Measurements from ENCODE around the gene GAS7.

Gene GAS7

GRCh38 chr17:9899280-9900043, 298.9 kb downstream of the GAS7 start:
- no peak for DNase-seq (ENCODE audit: low spot score)
- TF ChIP-seq, protein P1, sequence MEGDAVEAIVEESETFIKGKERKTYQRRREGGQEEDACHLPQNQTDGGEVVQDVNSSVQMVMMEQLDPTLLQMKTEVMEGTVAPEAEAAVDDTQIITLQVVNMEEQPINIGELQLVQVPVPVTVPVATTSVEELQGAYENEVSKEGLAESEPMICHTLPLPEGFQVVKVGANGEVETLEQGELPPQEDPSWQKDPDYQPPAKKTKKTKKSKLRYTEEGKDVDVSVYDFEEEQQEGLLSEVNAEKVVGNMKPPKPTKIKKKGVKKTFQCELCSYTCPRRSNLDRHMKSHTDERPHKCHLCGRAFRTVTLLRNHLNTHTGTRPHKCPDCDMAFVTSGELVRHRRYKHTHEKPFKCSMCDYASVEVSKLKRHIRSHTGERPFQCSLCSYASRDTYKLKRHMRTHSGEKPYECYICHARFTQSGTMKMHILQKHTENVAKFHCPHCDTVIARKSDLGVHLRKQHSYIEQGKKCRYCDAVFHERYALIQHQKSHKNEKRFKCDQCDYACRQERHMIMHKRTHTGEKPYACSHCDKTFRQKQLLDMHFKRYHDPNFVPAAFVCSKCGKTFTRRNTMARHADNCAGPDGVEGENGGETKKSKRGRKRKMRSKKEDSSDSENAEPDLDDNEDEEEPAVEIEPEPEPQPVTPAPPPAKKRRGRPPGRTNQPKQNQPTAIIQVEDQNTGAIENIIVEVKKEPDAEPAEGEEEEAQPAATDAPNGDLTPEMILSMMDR (IDR thresholded peaks at IDR 0.05; ENCODE audit: borderline replicate concordance, control extremely low read depth, extremely low read depth, insufficient read depth, missing control alignments): no peak
- in situ Hi-C loops (cut with MboI; ENCODE audit: low sequenced_read_pairs, unreplicated experiment): loop anchor here (10.0 kb wide), 1 partner anchor 65 kb away; no protein-coding TSS in a partner anchor

DNA sequence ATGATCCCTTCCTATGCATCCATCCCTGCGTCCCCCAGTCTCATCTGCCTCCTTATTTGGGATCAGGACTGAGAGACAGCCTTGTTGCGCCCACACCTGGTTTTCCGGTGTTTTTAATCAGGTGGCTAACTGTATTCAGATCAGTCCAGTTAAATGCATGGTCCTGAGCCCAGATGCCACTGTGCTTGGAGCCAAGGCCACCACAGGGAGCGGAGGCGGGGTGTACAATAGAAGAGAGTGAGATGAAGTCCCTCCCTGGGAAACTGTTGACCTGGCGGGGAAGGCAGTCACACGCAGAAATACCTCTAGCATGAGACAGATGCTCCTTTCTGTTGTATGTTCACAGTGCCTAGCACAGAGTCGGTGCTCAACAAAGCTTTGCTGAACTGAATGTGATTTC, 299.6 kb downstream of the GAS7 start:
- in situ Hi-C loops (cut with MboI; ENCODE audit: low sequenced_read_pairs, unreplicated experiment): no loop called here
- no peak for DNase-seq (ENCODE audit: low spot score)
- TF ChIP-seq, protein P1 (IDR thresholded peaks at IDR 0.05; ENCODE audit: borderline replicate concordance, control extremely low read depth, extremely low read depth, insufficient read depth, missing control alignments): no peak

DNA sequence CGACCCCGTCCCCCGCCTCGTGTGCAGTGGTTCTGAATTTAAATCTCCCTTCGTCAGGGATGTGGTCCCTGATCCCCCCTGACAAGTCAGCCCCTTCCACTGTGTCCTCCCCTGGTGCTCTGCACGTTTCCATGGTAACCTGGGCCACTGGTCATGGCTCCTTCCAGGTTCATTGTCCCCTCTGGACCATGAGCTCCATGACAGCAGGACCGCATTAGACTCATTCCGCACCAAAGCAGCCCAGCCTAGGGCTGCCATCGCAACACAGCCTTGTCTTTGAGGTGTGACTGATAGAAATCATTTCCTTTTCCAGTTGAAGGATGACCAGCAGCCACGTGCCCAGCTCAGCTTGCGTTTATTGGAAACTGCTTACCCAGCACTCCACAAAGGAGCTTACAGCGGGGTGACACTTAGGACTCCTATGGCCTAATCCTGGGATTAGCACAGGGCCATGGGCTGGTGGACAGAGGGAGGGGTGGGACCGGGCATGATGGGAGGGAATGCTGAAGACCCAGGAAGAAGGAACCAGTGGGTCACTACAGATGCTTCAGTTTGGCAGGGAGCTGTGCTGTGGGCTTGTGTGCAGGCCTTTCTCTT, 300.9 kb downstream of the GAS7 start:
- DNase-seq (ENCODE audit: low spot score): no peak
- in situ Hi-C loops (cut with MboI; ENCODE audit: low sequenced_read_pairs, unreplicated experiment): no loop called here
- TF ChIP-seq, protein P1 (IDR thresholded peaks at IDR 0.05; ENCODE audit: borderline replicate concordance, control extremely low read depth, extremely low read depth, insufficient read depth, missing control alignments): no peak

- in situ Hi-C loops (cut with MboI; ENCODE audit: low sequenced_read_pairs, unreplicated experiment): no loop called here
- TF ChIP-seq, protein P1 (IDR thresholded peaks at IDR 0.05; ENCODE audit: borderline replicate concordance, control extremely low read depth, extremely low read depth, insufficient read depth, missing control alignments): no peak
- DNase-seq (ENCODE audit: low spot score): no peak
Measured at GRCh38 chr17:9895923-9896322, 302.5 kb downstream of the GAS7 start.

- no peak for DNase-seq (ENCODE audit: low spot score)
- TF ChIP-seq, protein P1 (IDR thresholded peaks at IDR 0.05; ENCODE audit: borderline replicate concordance, control extremely low read depth, extremely low read depth, insufficient read depth, missing control alignments): no peak
- in situ Hi-C loops (cut with MboI; ENCODE audit: low sequenced_read_pairs, unreplicated experiment): no loop called here
Measured at GRCh38 chr17:9894231-9894630, 304.2 kb downstream of the GAS7 start.

DNA sequence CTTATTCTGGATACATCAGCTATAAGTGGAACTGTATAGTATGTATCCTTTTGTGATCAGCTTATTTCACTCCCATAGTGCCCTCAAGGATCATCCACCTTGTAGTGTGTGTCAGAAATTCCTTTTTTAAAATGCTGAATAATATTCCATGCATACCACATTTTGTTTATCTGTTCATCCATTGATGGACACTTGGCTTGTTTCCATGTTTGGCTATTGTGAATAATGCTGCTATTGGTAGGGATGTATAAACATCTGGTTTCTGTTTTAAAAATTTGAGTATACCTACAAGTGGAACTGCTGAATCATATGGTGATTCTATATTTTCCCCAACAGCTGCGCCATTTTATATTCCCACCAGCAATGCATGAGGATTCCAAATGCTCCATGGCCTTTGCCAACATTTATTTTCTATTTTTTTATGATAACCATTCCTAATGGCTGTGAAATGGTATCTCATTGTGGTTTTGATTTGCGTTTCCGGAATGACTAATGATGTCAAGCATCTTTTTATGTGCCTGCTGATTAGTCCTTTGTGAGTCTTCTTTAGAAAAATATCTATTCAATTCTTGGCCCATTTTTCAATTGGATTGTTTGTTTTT, 304.9 kb downstream of the GAS7 start:
- in situ Hi-C loops (cut with MboI; ENCODE audit: low sequenced_read_pairs, unreplicated experiment): no loop called here
- DNase-seq (ENCODE audit: low spot score): no peak
- TF ChIP-seq, protein P1 (IDR thresholded peaks at IDR 0.05; ENCODE audit: borderline replicate concordance, control extremely low read depth, extremely low read depth, insufficient read depth, missing control alignments): no peak
